K562 (cell line): ENCODE data around the gene CYP4F3. TPM values are rescaled to one million over a fixed set of nuclear protein-coding genes. Genes with fewer than 3 reads are reported as not detected.
A peak's percentile ranks its signal among the peaks of the same experiment; 100 is the strongest.

Source experiments
- ATAC-seq: fragments of 200-7000 bp; cut with Tn5 transposase; 3 replicates; pipeline ENCODE4 v1.9.1; 2020; ENCODE audit warnings: moderate library complexity
- BruUV-seq: library from RNA; stranded (reverse); fragments of 400-500 nt; replicated peaks from 2 replicates; lab custom pipeline; 2021; lab: Mats Ljungman, UMichigan
- CTCF ChIA-PET: fragments of 300-600 bp; formaldehyde crosslinking; extraction: SDS; loops from one replicate; lab custom pipeline; 2021; ENCODE audit warnings: low intra/inter-chr PET ratio; lab: Yijun Ruan, JAX
- POLR2A ChIA-PET: fragments of 300-600, 350-650 bp; sonication (Branson Sonifier 250); formaldehyde crosslinking; extraction: SDS; loops from one replicate; lab custom pipeline; 2021; ENCODE audit warnings: antibody characterized with exemption, inconsistent platforms; lab: Yijun Ruan, JAX
- DNase-seq, 4 experiments: peaks; one replicate each; pipeline versions ENCODE4 v3.0.0 to v3.0.0-alpha.2; 2011 to 2018; ENCODE audit warnings: low spot score in 3 of 4, mixed read lengths in 3 of 4; ENCODE audit errors: extremely low read depth in 1 of 4
- FAIRE-seq: peaks from 2 replicates; lab custom pipeline; 2011; peaks lifted over from hg19 to GRCh38; lab: Jason Lieb, UNC
- H2AFZ ChIP-seq: 2 replicates; pipeline ENCODE4 v1.6.0; 2011; ENCODE audit warnings: low read depth, low read length, control low read depth, inconsistent platforms
- H3K27ac ChIP-seq: fragments of 200-600 bp; 3 replicates; pipeline ENCODE4 v1.8.0; 2011; ENCODE audit warnings: low read depth, mild to moderate bottlenecking, control low read depth, inconsistent platforms, low read length, moderate library complexity, mixed read lengths; ENCODE audit errors: extremely low read depth
- H3K27me3 ChIP-seq, 2 experiments: fragments of 300-600 bp in 1 of 2; 2 replicates in 1 of 2; 3 replicates in 1 of 2; pipeline versions ENCODE4 v1.6.0 to v1.8.0; 2011; ENCODE audit warnings: inconsistent platforms in 2 of 2, low read length in 2 of 2, mild to moderate bottlenecking in 1 of 2, mixed read lengths in 1 of 2, moderate library complexity in 1 of 2; ENCODE audit not compliant: control insufficient read depth in 2 of 2, insufficient read depth in 2 of 2
- H3K36me3 ChIP-seq: fragments of 300-600 bp; 3 replicates; pipeline ENCODE4 v1.8.0; 2011; ENCODE audit warnings: mild to moderate bottlenecking, low read length, inconsistent platforms; ENCODE audit not compliant: control insufficient read depth, insufficient read depth
- H3K4me1 ChIP-seq, 2 experiments: fragments of 200-600 bp in 1 of 2; replicated peaks in 1 of 2; 2 replicates in 1 of 2; 3 replicates in 1 of 2; pipeline versions ENCODE4 v1.5.1 to v1.8.0; 2011; ENCODE audit warnings: inconsistent platforms in 2 of 2, low read length in 2 of 2, mild to moderate bottlenecking in 1 of 2, mixed read lengths in 1 of 2, moderate library complexity in 1 of 2; ENCODE audit not compliant: control insufficient read depth in 2 of 2, insufficient read depth in 2 of 2
- H3K4me2 ChIP-seq: 2 replicates; pipeline ENCODE4 v1.6.1; 2011; ENCODE audit warnings: low read length, control low read depth, inconsistent platforms, mixed read lengths; ENCODE audit not compliant: insufficient read depth
- H3K4me3 ChIP-seq: fragments of 200-600 bp; sonication (generic), shearing (Covaris generic); 2 replicates; pipeline ENCODE4 v1.5.1; 2016; ENCODE audit warnings: control low read depth, inconsistent platforms
- H3K79me2 ChIP-seq: fragments of 200-600 bp; 3 replicates; pipeline ENCODE4 v1.8.0; 2011; ENCODE audit warnings: low read length, inconsistent platforms; ENCODE audit not compliant: control insufficient read depth, insufficient read depth
- H3K9ac ChIP-seq, 2 experiments: 2 replicates each; pipeline versions ENCODE4 v1.6.0 to v1.6.1; 2011; ENCODE audit warnings: low read depth in 2 of 2, low read length in 2 of 2, control low read depth in 1 of 2, inconsistent platforms in 1 of 2, mild to moderate bottlenecking in 1 of 2, mixed read lengths in 1 of 2; ENCODE audit not compliant: insufficient read depth in 1 of 2
- H3K9me1 ChIP-seq: one replicate; pipeline ENCODE4 v1.6.0; 2011; ENCODE audit warnings: inconsistent platforms, mild to moderate bottlenecking, low read length, moderate library complexity; ENCODE audit not compliant: control insufficient read depth, insufficient read depth
- H3K9me3 ChIP-seq: replicated peaks from 2 replicates; pipeline ENCODE4 v1.5.1; 2011; ENCODE audit warnings: low read depth, low read length, inconsistent platforms; ENCODE audit not compliant: control insufficient read depth, insufficient read depth
- H4K20me1 ChIP-seq: replicated peaks from 2 replicates; pipeline ENCODE4 v1.6.1; 2011; ENCODE audit warnings: low read length, inconsistent platforms, mixed read lengths; ENCODE audit not compliant: control insufficient read depth, insufficient read depth
- MCM3 ChIP-seq: fragments of 450-650 bp; IDR thresholded peaks from 2 replicates; pipeline ENCODE4 v1.6.1; 2016
- MECOM ChIP-seq: fragments of 250-450 bp; sonication (Bioruptor Pico); IDR thresholded peaks from 2 replicates; pipeline ENCODE4 v1.8.0; 2022; ENCODE audit warnings: inconsistent platforms
- RCOR1 ChIP-seq, 2 experiments: IDR thresholded peaks; 2 replicates each; pipeline ENCODE4 v1.6.1; 2012; ENCODE audit warnings: low read depth in 2 of 2, low read length in 2 of 2, borderline replicate concordance in 1 of 2, improper control_type of control experiment in 1 of 2
- XRCC4 ChIP-seq: IDR thresholded peaks from one replicate; pipeline ENCODE4 v1.6.1; 2011; ENCODE audit not compliant: insufficient read depth, insufficient read length; ENCODE audit errors: extremely low read depth
- ZNF224 ChIP-seq: sonication (generic); formaldehyde crosslinking; IDR thresholded peaks from 2 replicates; pipeline ENCODE4 v1.8.0; 2022; ENCODE audit warnings: mild to moderate bottlenecking, missing genetic modification reagents
- ZNF263 ChIP-seq: sonication (generic); formaldehyde crosslinking; IDR thresholded peaks from 2 replicates; pipeline ENCODE4 v1.8.0; 2022; ENCODE audit warnings: mild to moderate bottlenecking, missing genetic modification reagents, borderline replicate concordance
- WGBS: fragments of 100-300 bp; shearing (Covaris generic); methylation state at CpG from one replicate; pipeline ENCODE4 v1.1.6; 2016; ENCODE audit warnings: low coverage, mixed read lengths; ENCODE audit not compliant: insufficient coverage; ENCODE audit errors: missing lambda C conversion rate; 5-methylcytosine and 5-hydroxymethylcytosine counted together
- in situ Hi-C: fragments of 300-500 bp; cut with MboI; formaldehyde crosslinking; loops from 4 replicates; pipeline ENCODE4 v1.15.0; 2018; ENCODE audit warnings: inconsistent platforms, mixed read lengths
- intact Hi-C: fragments of 100-400 bp; cut with micrococcal nuclease; formaldehyde crosslinking; loops from 2 replicates; pipeline ENCODE4 v1.14.2; 2022
- polyA plus RNA-seq, 8 experiments: library from polyadenylated mRNA; depleted of rRNA in 4 of 8; stranded (reverse) in 5 of 8; unstranded in 3 of 8; fragments of >200 nt; fragmentation: Nextera tagmentation in 2 of 8; fragmentation: Illumina TruSeq in 1 of 8; extraction: Ambion mirVana in 2 of 8; extraction: Trizol in 1 of 8; gene quantifications; 2 replicates each; pipeline versions ENCODE4 v1.2.1 to v1.2.3, GENCODE V29; 2011 to 2014; ENCODE audit warnings: inconsistent platforms in 1 of 8, missing spikeins in 1 of 8
- total RNA-seq, 7 experiments: library from RNA; depleted of rRNA in 6 of 7; stranded (reverse); fragments of >200 nt in 6 of 7; fragmentation: Illumina TruSeq in 2 of 7; extraction: Trizol in 2 of 7; gene quantifications; 2 replicates each; pipeline versions ENCODE4 v1.2.1 to v1.2.3, GENCODE V29; 2011 to 2021; ENCODE audit warnings: low replicate concordance in 1 of 7
- TF ChIP-seq, protein P1 (sequence below), 2 experiments: fragments of 450-650 bp; formaldehyde crosslinking in 1 of 2; IDR thresholded peaks; 2 replicates each; pipeline versions ENCODE4 v1.4.0 to v1.6.1; 2014 to 2020; ENCODE audit warnings: mild to moderate bottlenecking in 2 of 2, borderline replicate concordance in 1 of 2, low read depth in 1 of 2

Gene CYP4F3
- total and polyA plus RNA-seq, 9 of the 15 experiments (the other 6 are each of a cell fraction or from before 2014, with no cell fraction given), result 0.01 to 0.40 (median 0.16) TPM; not detected in 6

- ATAC-seq, result no peak
- Histone ChIP-seq H3K9ac (no peak overlapping the region), H3K79me2 (no peaks in the 10 kb centered on the region), H3K4me2 (no peak overlapping the region), H3K27me3 (no peaks in the 10 kb centered on the region; a peak in 1 of 5 replicates), H4K20me1 (no peaks in the 10 kb centered on the region; the same call in 1 of the 2 replicates), H3K27ac (no peak overlapping the region), H2AFZ (no peak overlapping the region), H3K9me1 (no peaks in the 10 kb centered on the region), H3K36me3 (no peaks in the 10 kb centered on the region), H3K4me3 (no peak overlapping the region), H3K4me1 (no peaks in the 10 kb centered on the region), H3K9me3 (no peaks in the 10 kb centered on the region)
- WGBS, result 0% methylated on average over 10 of the region's 10 CpGs
- TF ChIP-seq MCM3 (no peak), XRCC4 (no peak)
- no peak for DNase-seq
- ChIA-PET CTCF (no interaction called here), POLR2A (interaction anchor here (0.5 kb wide), 1 partner anchor 114 kb away, joined by 3 read pairs; no protein-coding TSS in a partner anchor)
- intact Hi-C loops, result no loop called here
- in situ Hi-C loops, result loop anchor here (10.0 kb wide), 1 partner anchor 709 kb away; the partner anchor contains the start of gene SLC1A6
- no TSS peak for BruUV-seq
- no peak for FAIRE-seq
These were observed 42.7 kb downstream of the CYP4F3 start for GRCh38 chr19:15683411-15683810.

DNA sequence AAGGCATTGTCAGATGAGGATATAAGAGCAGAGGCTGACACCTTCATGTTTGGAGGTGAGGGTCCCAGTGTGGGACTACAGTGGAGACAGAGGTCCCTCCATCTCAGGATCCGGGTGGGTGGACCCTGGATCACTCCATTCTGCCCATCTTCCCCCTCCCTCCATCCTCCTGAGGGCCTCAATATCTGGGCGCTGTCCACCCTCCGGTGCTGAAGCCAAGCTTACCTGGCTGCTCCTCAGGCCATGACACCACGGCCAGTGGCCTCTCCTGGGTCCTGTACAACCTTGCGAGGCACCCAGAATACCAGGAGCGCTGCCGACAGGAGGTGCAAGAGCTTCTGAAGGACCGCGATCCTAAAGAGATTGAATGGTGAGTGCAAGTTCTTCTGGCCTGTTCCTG lies 44.1 kb downstream of the CYP4F3 start:
- in situ Hi-C loops (loop anchor here (10.0 kb wide), 1 partner anchor 710 kb away; the partner anchor contains the start of gene SLC1A6), intact Hi-C loops (no loop called here)
- H3K27me3 ChIP-seq, result no peaks in the 10 kb centered on the region; a peak in 1 of 5 replicates
- H3K4me2 ChIP-seq, result no peak overlapping the region
- no peaks in the 10 kb centered on the region for H3K9me1 ChIP-seq
- H4K20me1 ChIP-seq, result no peaks in the 10 kb centered on the region; the same call in 1 of the 2 replicates
- DNase-seq (peak; percentile 23 to 50 (median 34)), ATAC-seq (peak; percentile 65; the same call in 2 of the 3 replicates), FAIRE-seq (no peak)
- H3K79me2 ChIP-seq, result no peaks in the 10 kb centered on the region
- 0% methylated on average over 9 of the region's 9 CpGs for WGBS
- H3K9ac ChIP-seq, result no peak overlapping the region
- no peak overlapping the region for H3K27ac ChIP-seq
- H2AFZ ChIP-seq, result no peak overlapping the region
- no TSS peak for BruUV-seq
- no peaks in the 10 kb centered on the region for H3K9me3 ChIP-seq
- CTCF ChIA-PET, result no interaction called here
- H3K4me1 ChIP-seq, result no peaks in the 10 kb centered on the region
- POLR2A ChIA-PET, result interaction anchor here (0.7 kb wide), 1 partner anchor 339 kb away, joined by 4 read pairs; no protein-coding TSS in a partner anchor
- no peaks in the 10 kb centered on the region for H3K36me3 ChIP-seq
- no peak overlapping the region for H3K4me3 ChIP-seq
- TF ChIP-seq ZNF224 (CRISPR knock-in tag) (no peak), MECOM (no peak), RCOR1 (IDR thresholded peaks at IDR 0.05; ENCODE audit: borderline replicate concordance in 1 of 2, low read depth in 2 of 2, low read length in 2 of 2) (peak in 1 of 2 experiments; percentile 43; a peak in 1 of 4 replicates), ZNF263 (CRISPR knock-in tag) (0 out of 2 replicates have a peak, but pooled peaks have one; percentile 19)
- TF ChIP-seq, protein P1, sequence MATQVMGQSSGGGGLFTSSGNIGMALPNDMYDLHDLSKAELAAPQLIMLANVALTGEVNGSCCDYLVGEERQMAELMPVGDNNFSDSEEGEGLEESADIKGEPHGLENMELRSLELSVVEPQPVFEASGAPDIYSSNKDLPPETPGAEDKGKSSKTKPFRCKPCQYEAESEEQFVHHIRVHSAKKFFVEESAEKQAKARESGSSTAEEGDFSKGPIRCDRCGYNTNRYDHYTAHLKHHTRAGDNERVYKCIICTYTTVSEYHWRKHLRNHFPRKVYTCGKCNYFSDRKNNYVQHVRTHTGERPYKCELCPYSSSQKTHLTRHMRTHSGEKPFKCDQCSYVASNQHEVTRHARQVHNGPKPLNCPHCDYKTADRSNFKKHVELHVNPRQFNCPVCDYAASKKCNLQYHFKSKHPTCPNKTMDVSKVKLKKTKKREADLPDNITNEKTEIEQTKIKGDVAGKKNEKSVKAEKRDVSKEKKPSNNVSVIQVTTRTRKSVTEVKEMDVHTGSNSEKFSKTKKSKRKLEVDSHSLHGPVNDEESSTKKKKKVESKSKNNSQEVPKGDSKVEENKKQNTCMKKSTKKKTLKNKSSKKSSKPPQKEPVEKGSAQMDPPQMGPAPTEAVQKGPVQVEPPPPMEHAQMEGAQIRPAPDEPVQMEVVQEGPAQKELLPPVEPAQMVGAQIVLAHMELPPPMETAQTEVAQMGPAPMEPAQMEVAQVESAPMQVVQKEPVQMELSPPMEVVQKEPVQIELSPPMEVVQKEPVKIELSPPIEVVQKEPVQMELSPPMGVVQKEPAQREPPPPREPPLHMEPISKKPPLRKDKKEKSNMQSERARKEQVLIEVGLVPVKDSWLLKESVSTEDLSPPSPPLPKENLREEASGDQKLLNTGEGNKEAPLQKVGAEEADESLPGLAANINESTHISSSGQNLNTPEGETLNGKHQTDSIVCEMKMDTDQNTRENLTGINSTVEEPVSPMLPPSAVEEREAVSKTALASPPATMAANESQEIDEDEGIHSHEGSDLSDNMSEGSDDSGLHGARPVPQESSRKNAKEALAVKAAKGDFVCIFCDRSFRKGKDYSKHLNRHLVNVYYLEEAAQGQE (IDR thresholded peaks at IDR 0.05; ENCODE audit: borderline replicate concordance), result peak; percentile 98
- TF ChIP-seq, protein P1 (CRISPR knock-in tag; IDR thresholded peaks at IDR 0.05; ENCODE audit: low read depth), result peak; percentile 91
